Tibial nerve (tissue), 4 donors: ENCODE measurements around the gene CCDC14. TPM values are rescaled to one million over a fixed set of nuclear protein-coding genes. Genes with fewer than 3 reads are reported as not detected.

Experiments used
- DNase-seq, 2 donors: peaks; one replicate each; pipeline ENCODE4 v3.0.0-alpha.2; 2019; ENCODE audit warnings: low spot score in 2 of 2
- H3K27ac ChIP-seq, 4 donors: fragments of 200-600 bp; sonication (generic) in 3 of 4; one replicate each; pipeline ENCODE4 v1.5.1; 2017 to 2019; ENCODE audit warnings: mild to moderate bottlenecking in 1 of 4
- H3K27me3 ChIP-seq, 2 donors: fragments of 200-600 bp; sonication (generic) in 1 of 2; one replicate each; pipeline versions ENCODE4 v1.5.1 to v1.6.0; 2017 to 2019
- H3K36me3 ChIP-seq, 3 donors: fragments of 200-600 bp; sonication (generic); one replicate each; pipeline ENCODE4 v1.5.1; 2018 to 2019
- H3K4me1 ChIP-seq, 4 donors: fragments of 200-600 bp; sonication (generic) in 3 of 4; one replicate each; pipeline ENCODE4 v1.5.1; 2017 to 2019
- H3K4me3 ChIP-seq, 4 donors: fragments of 200-600 bp; sonication (generic) in 3 of 4; one replicate each; pipeline ENCODE4 v1.5.1; 2017 to 2019; ENCODE audit warnings: mild to moderate bottlenecking in 1 of 4, moderate library complexity in 1 of 4
- H3K9me3 ChIP-seq, 4 donors: fragments of 200-600 bp; sonication (generic) in 3 of 4; one replicate each; pipeline ENCODE4 v1.5.1; 2017 to 2019
- EP300 ChIP-seq, 2 donors: sonication (generic); formaldehyde crosslinking; IDR thresholded peaks; one replicate each; pipeline ENCODE4 v1.6.1; 2017; ENCODE audit warnings: antibody characterized with exemption in 2 of 2, mild to moderate bottlenecking in 1 of 2
- POLR2A ChIP-seq, 2 donors: fragments of 450-650 bp; IDR thresholded peaks; one replicate each; pipeline ENCODE4 v1.6.1; 2017; ENCODE audit warnings: antibody characterized with exemption in 2 of 2, mild to moderate bottlenecking in 2 of 2, moderate library complexity in 2 of 2
- WGBS, 2 donors: methylation state at CpG; one replicate each; pipeline ENCODE4 v1.1.5; 2018; 5-methylcytosine and 5-hydroxymethylcytosine counted together
- total RNA-seq, 4 donors: library from RNA; depleted of rRNA; stranded (reverse); fragments of >200 nt; gene quantifications; one replicate each; pipeline ENCODE4 v1.1.0, GENCODE V29; 2016
- TF ChIP-seq, protein P1 (sequence below), 5 experiments: fragments of 200-600 bp in 3 of 5; fragments of 450-650 bp in 2 of 5; sonication (generic) in 3 of 5; IDR thresholded peaks; one replicate each; pipeline ENCODE4 v1.5.1; 2016 to 2019; ENCODE audit warnings: antibody characterized with exemption in 5 of 5, mild to moderate bottlenecking in 3 of 5, moderate library complexity in 2 of 5

The CCDC14 gene
- total RNA-seq, 4 donors from 2014 or later, result 31.5 to 41.8 (median 39.9) TPM

GRCh38 chr3:123961508-123961856, 453 bp upstream of the CCDC14 start:
- H3K4me1 ChIP-seq, result peaks cover 0 to 22% (median 0%) of the 10 kb centered on the region in 4 donors
- peak overlapping the region in 3 of 4 donors; percentile 66 to 86 (median 72) for H3K27ac ChIP-seq
- 5 to 6% methylated on average over 15 of the region's 15 CpGs for WGBS, 2 donors
- DNase-seq, result no peak
- no peaks in the 10 kb centered on the region for H3K9me3 ChIP-seq
- H3K36me3 ChIP-seq, result no peaks in the 10 kb centered on the region
- TF ChIP-seq, protein P1, sequence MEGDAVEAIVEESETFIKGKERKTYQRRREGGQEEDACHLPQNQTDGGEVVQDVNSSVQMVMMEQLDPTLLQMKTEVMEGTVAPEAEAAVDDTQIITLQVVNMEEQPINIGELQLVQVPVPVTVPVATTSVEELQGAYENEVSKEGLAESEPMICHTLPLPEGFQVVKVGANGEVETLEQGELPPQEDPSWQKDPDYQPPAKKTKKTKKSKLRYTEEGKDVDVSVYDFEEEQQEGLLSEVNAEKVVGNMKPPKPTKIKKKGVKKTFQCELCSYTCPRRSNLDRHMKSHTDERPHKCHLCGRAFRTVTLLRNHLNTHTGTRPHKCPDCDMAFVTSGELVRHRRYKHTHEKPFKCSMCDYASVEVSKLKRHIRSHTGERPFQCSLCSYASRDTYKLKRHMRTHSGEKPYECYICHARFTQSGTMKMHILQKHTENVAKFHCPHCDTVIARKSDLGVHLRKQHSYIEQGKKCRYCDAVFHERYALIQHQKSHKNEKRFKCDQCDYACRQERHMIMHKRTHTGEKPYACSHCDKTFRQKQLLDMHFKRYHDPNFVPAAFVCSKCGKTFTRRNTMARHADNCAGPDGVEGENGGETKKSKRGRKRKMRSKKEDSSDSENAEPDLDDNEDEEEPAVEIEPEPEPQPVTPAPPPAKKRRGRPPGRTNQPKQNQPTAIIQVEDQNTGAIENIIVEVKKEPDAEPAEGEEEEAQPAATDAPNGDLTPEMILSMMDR (IDR thresholded peaks at IDR 0.05), result no peak
- TF ChIP-seq POLR2A (IDR thresholded peaks at IDR 0.05) (no peak), EP300 (IDR thresholded peaks at IDR 0.05) (no peak)
- peak overlapping the region; percentile 54 to 71 (median 67) for H3K4me3 ChIP-seq
- no peaks in the 10 kb centered on the region for H3K27me3 ChIP-seq

GRCh38 chr3:123953735-123954134, 7.3 kb downstream of the CCDC14 start:
- Histone ChIP-seq H3K4me1 (peaks cover 0 to 8% (median 0%) of the 10 kb centered on the region in 4 donors), H3K36me3 (peaks cover 0 to 42% (median 0%) of the 10 kb centered on the region in 3 donors), H3K9me3 (no peaks in the 10 kb centered on the region), H3K27me3 (no peaks in the 10 kb centered on the region), H3K4me3 (no peak overlapping the region), H3K27ac (no peak overlapping the region)
- no peak for DNase-seq
- TF ChIP-seq POLR2A (IDR thresholded peaks at IDR 0.05) (no peak), EP300 (IDR thresholded peaks at IDR 0.05) (no peak)
- TF ChIP-seq, protein P1 (IDR thresholded peaks at IDR 0.05), result no peak
- 91 to 92% methylated on average over 4 of the region's 4 CpGs for WGBS, 2 donors

DNA sequence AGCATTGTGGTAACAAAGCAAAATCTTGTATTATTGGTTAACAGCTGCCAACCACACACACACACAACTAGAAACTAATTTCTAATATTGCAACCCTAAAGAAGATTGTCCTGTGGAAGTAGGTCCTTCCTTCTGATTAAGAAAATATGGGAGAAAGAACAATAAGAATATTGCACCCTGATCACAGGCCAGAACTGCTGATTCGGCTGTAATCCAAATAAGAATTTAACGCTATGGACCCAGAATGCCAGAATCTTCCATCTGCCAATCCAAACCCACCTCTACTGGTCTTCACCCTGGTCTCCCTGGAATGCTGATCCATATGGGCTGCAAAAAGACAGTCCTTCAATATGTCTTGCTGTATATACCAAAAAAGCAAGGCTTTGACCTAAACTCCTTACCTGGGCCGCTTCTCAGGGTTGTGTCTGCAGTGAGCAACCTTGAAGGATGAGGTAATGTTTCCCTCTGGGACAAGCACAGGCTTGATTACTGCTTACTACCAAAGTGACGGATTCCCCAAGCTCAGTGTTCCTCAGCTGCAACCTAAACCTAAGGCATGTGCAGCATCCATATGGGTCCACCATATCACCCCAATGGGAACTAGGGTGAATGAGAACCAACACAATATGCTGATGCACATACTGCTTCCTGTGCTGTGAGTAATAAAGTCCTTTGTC, 8.0 kb downstream of the CCDC14 start:
- no peaks in the 10 kb centered on the region for H3K9me3 ChIP-seq
- 94 to 95% methylated on average over 4 of the region's 4 CpGs for WGBS, 2 donors
- no peak overlapping the region for H3K27ac ChIP-seq
- no peak overlapping the region for H3K4me3 ChIP-seq
- H3K4me1 ChIP-seq, result peaks cover 0 to 4% (median 0%) of the 10 kb centered on the region in 4 donors
- peaks cover 0 to 50% (median 0%) of the 10 kb centered on the region in 3 donors for H3K36me3 ChIP-seq
- TF ChIP-seq POLR2A (IDR thresholded peaks at IDR 0.05), result no peak
- TF ChIP-seq, protein P1 (IDR thresholded peaks at IDR 0.05), result no peak
- TF ChIP-seq EP300 (IDR thresholded peaks at IDR 0.05), result no peak
- no peak for DNase-seq
- no peaks in the 10 kb centered on the region for H3K27me3 ChIP-seq

GRCh38 chr3:123951522-123952447, 9.2 kb downstream of the CCDC14 start:
- Histone ChIP-seq H3K27ac (no peak overlapping the region), H3K36me3 (peaks cover 0 to 56% (median 4%) of the 10 kb centered on the region in 3 donors), H3K4me1 (no peaks in the 10 kb centered on the region), H3K9me3 (no peaks in the 10 kb centered on the region), H3K4me3 (no peak overlapping the region), H3K27me3 (no peaks in the 10 kb centered on the region)
- WGBS, 2 donors, result 78 to 79% methylated on average over 6 of the region's 6 CpGs
- TF ChIP-seq POLR2A (IDR thresholded peaks at IDR 0.05) (no peak), EP300 (IDR thresholded peaks at IDR 0.05) (no peak)
- TF ChIP-seq, protein P1 (IDR thresholded peaks at IDR 0.05), result no peak
- DNase-seq, result no peak

GRCh38 chr3:123949641-123950040, 11.4 kb downstream of the CCDC14 start:
- 97 to 99% methylated on average over 2 of the region's 2 CpGs for WGBS, 2 donors
- Histone ChIP-seq H3K27me3 (no peaks in the 10 kb centered on the region), H3K4me1 (no peaks in the 10 kb centered on the region), H3K4me3 (no peak overlapping the region), H3K27ac (no peak overlapping the region), H3K36me3 (peaks cover 0 to 56% (median 4%) of the 10 kb centered on the region in 3 donors), H3K9me3 (no peaks in the 10 kb centered on the region)
- TF ChIP-seq, protein P1 (IDR thresholded peaks at IDR 0.05), result no peak
- TF ChIP-seq POLR2A (IDR thresholded peaks at IDR 0.05) (no peak), EP300 (IDR thresholded peaks at IDR 0.05) (no peak)
- DNase-seq, result no peak
